AG04449 (cell line): ENCODE data around the gene TSPAN15.

Source experiments
- CTCF ChIA-PET: fragments of 350-600 bp; formaldehyde crosslinking; extraction: SDS; loops from one replicate; lab custom pipeline; 2021; ENCODE audit warnings: antibody characterized with exemption; lab: Yijun Ruan, JAX
- POLR2A ChIA-PET: fragments of 400-600, 350-600 bp; formaldehyde crosslinking; extraction: SDS; loops from one replicate; lab custom pipeline; 2020; ENCODE audit warnings: antibody characterized with exemption, inconsistent platforms; lab: Yijun Ruan, JAX
- DNase-seq: peaks from one replicate; pipeline ENCODE4 v3.0.0-alpha.2; 2010; ENCODE audit warnings: low read depth, low spot score
- H3K4me3 ChIP-seq: 2 replicates; pipeline ENCODE4 v1.5.1; 2011; ENCODE audit warnings: low read depth, mild to moderate bottlenecking, control low read depth, low read length
- TF ChIP-seq, protein P1 (sequence below): IDR thresholded peaks from one replicate; pipeline ENCODE4 v1.5.1; 2011; ENCODE audit warnings: mild to moderate bottlenecking, moderate library complexity, low read length, control low read depth, inconsistent platforms; ENCODE audit not compliant: insufficient read depth; ENCODE audit errors: missing control alignments

TSPAN15 gene

DNA sequence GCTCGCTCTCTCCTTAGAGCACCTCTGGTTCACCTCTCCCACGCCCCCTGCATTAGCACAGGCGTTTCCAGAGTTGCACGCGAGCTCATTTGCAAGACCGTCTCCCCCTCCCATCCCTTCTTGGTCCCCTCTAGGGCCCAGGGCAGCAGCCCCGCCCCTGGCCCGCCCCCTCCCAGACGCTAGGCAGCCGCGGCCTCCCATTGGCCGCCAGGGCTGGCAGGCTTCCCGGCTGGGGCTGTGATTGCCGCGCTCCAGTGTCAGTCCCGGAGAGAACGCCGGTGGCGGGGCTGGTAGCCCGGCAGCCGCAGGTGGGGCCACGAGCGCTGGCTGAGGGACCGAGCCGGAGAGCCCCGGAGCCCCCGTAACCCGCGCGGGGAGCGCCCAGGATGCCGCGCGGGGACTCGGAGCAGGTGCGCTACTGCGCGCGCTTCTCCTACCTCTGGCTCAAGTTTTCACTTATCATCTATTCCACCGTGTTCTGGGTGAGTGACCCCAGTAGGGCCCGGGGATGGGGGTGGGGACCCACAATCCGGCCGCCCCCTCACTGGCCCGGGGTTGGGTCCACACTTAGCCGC is at the start of gene TSPAN15:
Gene TSPAN15, plus strand, starts transcription at position 257 of the 575 bp plus-strand sequence. Its CDS starts 130 bp downstream, at position 387.
- CTCF ChIA-PET, result interaction anchor here (1.0 to 1.7 kb wide), 5 partner anchors 17 to 56 kb away, joined by 3 to 8 read pairs (median 4); no protein-coding TSS in a partner anchor
- peak within 1 kb of the TSS; percentile 53 for H3K4me3 ChIP-seq
- POLR2A ChIA-PET, result no interaction called here
- TF ChIP-seq, protein P1, sequence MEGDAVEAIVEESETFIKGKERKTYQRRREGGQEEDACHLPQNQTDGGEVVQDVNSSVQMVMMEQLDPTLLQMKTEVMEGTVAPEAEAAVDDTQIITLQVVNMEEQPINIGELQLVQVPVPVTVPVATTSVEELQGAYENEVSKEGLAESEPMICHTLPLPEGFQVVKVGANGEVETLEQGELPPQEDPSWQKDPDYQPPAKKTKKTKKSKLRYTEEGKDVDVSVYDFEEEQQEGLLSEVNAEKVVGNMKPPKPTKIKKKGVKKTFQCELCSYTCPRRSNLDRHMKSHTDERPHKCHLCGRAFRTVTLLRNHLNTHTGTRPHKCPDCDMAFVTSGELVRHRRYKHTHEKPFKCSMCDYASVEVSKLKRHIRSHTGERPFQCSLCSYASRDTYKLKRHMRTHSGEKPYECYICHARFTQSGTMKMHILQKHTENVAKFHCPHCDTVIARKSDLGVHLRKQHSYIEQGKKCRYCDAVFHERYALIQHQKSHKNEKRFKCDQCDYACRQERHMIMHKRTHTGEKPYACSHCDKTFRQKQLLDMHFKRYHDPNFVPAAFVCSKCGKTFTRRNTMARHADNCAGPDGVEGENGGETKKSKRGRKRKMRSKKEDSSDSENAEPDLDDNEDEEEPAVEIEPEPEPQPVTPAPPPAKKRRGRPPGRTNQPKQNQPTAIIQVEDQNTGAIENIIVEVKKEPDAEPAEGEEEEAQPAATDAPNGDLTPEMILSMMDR, result no peak
- DNase-seq, result no peak

DNA sequence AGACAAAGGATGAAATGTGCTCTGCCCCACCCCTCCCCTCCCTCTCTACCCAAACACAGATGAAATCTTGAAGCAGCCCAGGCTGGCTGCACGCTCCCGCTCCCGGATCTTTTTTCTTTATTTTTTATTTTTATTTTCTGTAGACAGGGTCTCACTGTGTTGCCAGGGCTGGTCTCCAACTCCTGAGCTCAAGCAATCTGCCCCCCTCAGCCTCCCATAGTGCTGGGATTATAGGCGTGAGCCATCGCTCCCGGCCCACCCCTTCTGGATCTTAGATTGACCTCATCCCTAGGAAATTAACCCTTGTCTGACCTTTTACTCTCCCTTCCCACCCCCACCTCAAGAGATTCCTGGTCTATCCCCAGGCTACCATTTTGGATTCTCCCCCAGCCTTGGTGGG is 48.9 kb upstream of the TSPAN15 start:
- no peak overlapping the region for H3K4me3 ChIP-seq
- ChIA-PET POLR2A (no interaction called here), CTCF (interaction anchor here (1.1 to 6.6 kb wide), 4 partner anchors 9 to 240 kb away, joined by 3 to 58 read pairs (median 9); no protein-coding TSS in a partner anchor)
- DNase-seq, result no peak
- TF ChIP-seq, protein P1, result no peak

DNA sequence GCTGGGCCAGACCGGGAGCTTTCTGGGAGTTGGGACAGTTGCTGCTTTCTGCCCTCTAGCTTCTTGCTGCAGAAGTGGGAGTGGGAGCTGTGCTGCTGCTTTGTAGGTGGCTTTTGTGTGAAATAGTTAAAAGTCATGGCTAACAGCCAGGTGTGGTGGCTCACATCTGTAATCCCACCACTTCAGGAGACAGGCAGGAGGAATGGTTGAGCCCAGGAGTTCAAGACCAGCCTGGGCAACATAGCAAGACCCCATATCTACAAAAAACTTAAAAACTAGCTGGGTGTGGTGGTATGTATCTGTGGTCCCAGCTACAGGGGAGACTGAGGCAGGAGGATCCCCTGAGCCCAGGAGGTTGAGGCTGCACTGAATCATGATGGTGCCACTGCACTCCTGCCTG is 48.2 kb upstream of the TSPAN15 start:
- no peak for DNase-seq
- TF ChIP-seq, protein P1, result no peak
- POLR2A ChIA-PET, result interaction anchor here (0.6 kb wide), 1 partner anchor 9 kb away, joined by 4 read pairs; no protein-coding TSS in a partner anchor
- CTCF ChIA-PET, result interaction anchor here (1.1 to 6.6 kb wide), 9 partner anchors 10 to 240 kb away, joined by 3 to 81 read pairs (median 6); partner anchors contain the start of gene HKDC1
- no peak overlapping the region for H3K4me3 ChIP-seq

DNA sequence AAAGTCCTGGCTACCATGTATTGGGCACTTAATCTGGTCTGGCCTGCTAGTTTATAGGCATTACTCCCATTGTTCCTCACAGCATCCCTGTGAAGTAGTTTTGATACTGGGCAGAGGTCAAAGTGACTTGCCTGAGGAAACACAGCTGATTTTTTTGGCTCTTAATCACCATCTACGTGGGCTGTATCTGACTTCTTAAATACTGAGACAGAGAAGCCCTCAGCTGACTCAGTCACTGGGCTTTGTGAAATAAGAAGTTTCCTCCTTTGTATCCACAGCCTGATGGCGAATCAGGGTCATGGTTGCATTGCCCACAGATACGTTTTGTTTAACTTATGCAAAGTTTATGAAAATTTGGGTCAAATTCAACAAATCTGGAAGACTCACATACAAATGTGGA is 47.7 kb upstream of the TSPAN15 start:
- no peak overlapping the region for H3K4me3 ChIP-seq
- ChIA-PET CTCF (interaction anchor here (0.6 to 6.6 kb wide), 11 partner anchors 10 to 239 kb away, joined by 3 to 81 read pairs (median 5); partner anchors contain the start of gene HKDC1), POLR2A (interaction anchor here (0.6 kb wide), 1 partner anchor 8 kb away, joined by 4 read pairs; no protein-coding TSS in a partner anchor)
- TF ChIP-seq, protein P1, result no peak
- peak; percentile 31 for DNase-seq

DNA sequence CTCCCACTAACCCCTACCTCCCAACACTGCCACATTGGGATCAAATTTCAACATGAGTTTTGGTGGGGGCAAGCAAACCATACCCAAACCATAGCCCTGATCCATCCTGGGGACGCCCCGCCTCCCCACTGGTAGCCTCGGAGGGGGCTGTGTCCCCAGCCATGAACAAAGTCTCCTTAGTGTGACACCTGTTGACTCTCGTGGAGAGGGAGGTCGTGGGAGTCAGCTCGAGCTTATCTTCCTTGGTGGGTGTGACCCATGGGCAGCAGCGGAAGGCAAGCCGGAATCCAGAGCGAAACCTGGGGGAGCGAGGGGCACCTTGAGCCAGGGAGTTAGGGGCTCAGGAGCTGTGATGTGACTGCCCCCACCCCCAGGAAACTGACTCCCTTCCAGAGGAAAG is 46.5 kb upstream of the TSPAN15 start:
- ChIA-PET CTCF (interaction anchor here (0.9 to 6.6 kb wide), 12 partner anchors 8 to 235 kb away, joined by 3 to 81 read pairs (median 4); partner anchors contain the start of genes HKDC1 and TACR2), POLR2A (interaction anchor here (0.8 kb wide), 1 partner anchor 42 kb away, joined by 3 read pairs; no protein-coding TSS in a partner anchor)
- TF ChIP-seq, protein P1, result no peak
- no peak for DNase-seq
- H3K4me3 ChIP-seq, result no peak overlapping the region

GRCh38 chr10:69405221-69405620 is 46.0 kb upstream of the TSPAN15 start:
- TF ChIP-seq, protein P1, result no peak
- ChIA-PET CTCF (interaction anchor here (1.0 to 6.6 kb wide), 10 partner anchors 8 to 400 kb away, joined by 3 to 81 read pairs (median 4); no protein-coding TSS in a partner anchor), POLR2A (interaction anchor here (0.8 kb wide), 1 partner anchor 42 kb away, joined by 3 read pairs; no protein-coding TSS in a partner anchor)
- DNase-seq, result no peak
- H3K4me3 ChIP-seq, result no peak overlapping the region
